CD14-positive monocyte (primary cell): Measurements from ENCODE around the gene PRSS1. TPM values are rescaled to one million over a fixed set of nuclear protein-coding genes. Genes with fewer than 3 reads are reported as not detected.

Source experiments
- DNase-seq, 3 donors: peaks; one replicate each; pipeline ENCODE4 v3.0.0-alpha.2; 2011 to 2022
- H2AFZ ChIP-seq: 2 replicates; pipeline ENCODE4 v1.6.0; 2012; ENCODE audit warnings: mild to moderate bottlenecking, low read depth, low read length, inconsistent platforms; ENCODE audit not compliant: insufficient read depth, poor library complexity, severe bottlenecking
- H3K27ac ChIP-seq, 2 donors: 1 replicate in 1 of 2; 2 replicates in 1 of 2; pipeline ENCODE4 v1.5.1; 2012 to 2013; ENCODE audit warnings: low read length in 2 of 2, control low read depth in 1 of 2, inconsistent platforms in 1 of 2, low read depth in 1 of 2, mild to moderate bottlenecking in 1 of 2
- H3K27me3 ChIP-seq, 2 donors: one replicate each; pipeline versions ENCODE4 v1.6.0 to v1.6.1; 2011 to 2013; ENCODE audit warnings: low read length in 2 of 2; ENCODE audit not compliant: control insufficient read depth in 2 of 2, insufficient read depth in 2 of 2
- H3K36me3 ChIP-seq, 2 donors: replicated peaks in 1 of 2; 1 replicate in 1 of 2; 2 replicates in 1 of 2; pipeline versions ENCODE4 v1.5.1 to v1.6.1; 2012 to 2013; ENCODE audit warnings: low read length in 2 of 2, control low read depth in 1 of 2, inconsistent platforms in 1 of 2, mild to moderate bottlenecking in 1 of 2; ENCODE audit not compliant: insufficient read depth in 2 of 2, control insufficient read depth in 1 of 2
- H3K4me1 ChIP-seq, 2 donors: 1 replicate in 1 of 2; 2 replicates in 1 of 2; pipeline versions ENCODE4 v1.5.1 to v1.6.1; 2012 to 2013; ENCODE audit warnings: low read length in 2 of 2, control low read depth in 1 of 2, inconsistent platforms in 1 of 2, mild to moderate bottlenecking in 1 of 2, moderate library complexity in 1 of 2; ENCODE audit not compliant: insufficient read depth in 2 of 2, control insufficient read depth in 1 of 2
- H3K4me2 ChIP-seq: replicated peaks from 2 replicates; pipeline ENCODE3; 2012; ENCODE audit warnings: low read length, moderate library complexity, mild to moderate bottlenecking; ENCODE audit not compliant: poor library complexity, severe bottlenecking; ENCODE audit errors: extremely low read depth
- H3K4me3 ChIP-seq, 3 experiments: fragments of 200-600 bp in 1 of 3; sonication (generic) in 1 of 3; replicated peaks in 1 of 3; 1 replicate in 2 of 3; 2 replicates in 1 of 3; pipeline ENCODE4 v1.5.1; 2011 to 2013; ENCODE audit warnings: low read length in 3 of 3, mild to moderate bottlenecking in 3 of 3, control low read depth in 2 of 3, low read depth in 2 of 3, inconsistent platforms in 1 of 3, moderate library complexity in 1 of 3
- H3K79me2 ChIP-seq: 2 replicates; pipeline ENCODE4 v1.6.0; 2012; ENCODE audit warnings: mild to moderate bottlenecking, control low read depth, inconsistent platforms, low read length, moderate library complexity; ENCODE audit not compliant: insufficient read depth
- H3K9ac ChIP-seq: 2 replicates; pipeline ENCODE4 v1.6.0; 2017; ENCODE audit warnings: low read length, mild to moderate bottlenecking; ENCODE audit not compliant: insufficient read depth, poor library complexity, severe bottlenecking
- H3K9me3 ChIP-seq, 2 donors: replicated peaks in 1 of 2; 1 replicate in 1 of 2; 2 replicates in 1 of 2; pipeline versions ENCODE4 v1.5.1 to v1.6.1; 2012 to 2013; ENCODE audit warnings: low read length in 2 of 2, control low read depth in 1 of 2; ENCODE audit not compliant: control insufficient read depth in 1 of 2, insufficient read depth in 1 of 2
- H4K20me1 ChIP-seq: 2 replicates; pipeline ENCODE4 v1.6.0; 2012; ENCODE audit warnings: mild to moderate bottlenecking, low read length, control low read depth, moderate library complexity; ENCODE audit not compliant: insufficient read depth
- H3K27ac Mint-ChIP-seq, 7 donors: one replicate each; pipeline ENCODE4 v1.8.0; 2020; ENCODE audit warnings: mild to moderate bottlenecking in 7 of 7, mixed read lengths in 7 of 7, moderate library complexity in 6 of 7, inconsistent platforms in 2 of 7
- H3K27me3 Mint-ChIP-seq, 3 donors: one replicate each; pipeline ENCODE4 v1.8.0; 2021 to 2022; ENCODE audit warnings: low read depth in 3 of 3, mild to moderate bottlenecking in 3 of 3, mixed read lengths in 3 of 3, moderate library complexity in 3 of 3, inconsistent platforms in 1 of 3
- H3K36me3 Mint-ChIP-seq, 2 donors: one replicate each; pipeline ENCODE4 v1.8.0; 2020; ENCODE audit warnings: mixed read lengths in 2 of 2, inconsistent platforms in 1 of 2, mild to moderate bottlenecking in 1 of 2
- H3K4me1 Mint-ChIP-seq: one replicate; pipeline ENCODE4 v1.8.0; 2020; ENCODE audit warnings: mild to moderate bottlenecking, mixed read lengths
- H3K4me3 Mint-ChIP-seq, 2 donors: one replicate each; pipeline ENCODE4 v1.8.0; 2020; ENCODE audit warnings: mild to moderate bottlenecking in 2 of 2, mixed read lengths in 2 of 2, moderate library complexity in 1 of 2
- H3K9me3 Mint-ChIP-seq, 7 donors: one replicate each; pipeline ENCODE4 v1.8.0; 2020 to 2022; ENCODE audit warnings: mixed read lengths in 7 of 7, mild to moderate bottlenecking in 6 of 7, moderate library complexity in 6 of 7, inconsistent platforms in 2 of 7
- CTCF ChIP-seq: fragments of 200-600 bp; IDR thresholded peaks from one replicate; pipeline ENCODE4 v1.8.0; 2022; ENCODE audit warnings: antibody characterized with exemption, mild to moderate bottlenecking
- WGBS: methylation state at CpG from one replicate; pipeline ENCODE4 v1.1.5; 2013; ENCODE audit warnings: missing lambda C conversion rate; ENCODE audit not compliant: insufficient coverage; 5-methylcytosine and 5-hydroxymethylcytosine counted together
- intact Hi-C, 2 donors: fragments of 100-400 bp; cut with micrococcal nuclease; formaldehyde crosslinking; loops; one replicate each; pipeline versions ENCODE4 v1.15.0 to v1.15.1; 2023
- polyA plus RNA-seq, 3 donors: library from polyadenylated mRNA; depleted of rRNA in 1 of 3; unstranded in 2 of 3; stranded (reverse) in 1 of 3; fragments of 300-500 nt in 2 of 3; fragments of >200 nt in 1 of 3; fragmentation: Illumina TruSeq in 2 of 3; gene quantifications; 1 replicate in 2 of 3; 2 replicates in 1 of 3; pipeline ENCODE4 v1.2.3, GENCODE V29; 2012 to 2021

PRSS1 gene
- polyA plus RNA-seq, 3 donors, result not detected

- no peaks in the 10 kb centered on the region for H3K79me2 ChIP-seq
- H3K27ac ChIP-seq, result no peak overlapping the region
- DNase-seq, result no peak
- Mint-ChIP-seq H3K9me3 (no peaks in the 10 kb centered on the region), H3K27ac (no peak overlapping the region), H3K36me3 (no peaks in the 10 kb centered on the region), H3K4me1 (peaks cover 28% of the 10 kb centered on the region), H3K4me3 (no peak overlapping the region), H3K27me3 (peaks cover 0 to 5% (median 2%) of the 10 kb centered on the region in 3 donors)
- intact Hi-C loops, result no loop called here
- H3K4me3 ChIP-seq, result no peak overlapping the region
- no peak overlapping the region for H3K4me2 ChIP-seq
- H4K20me1 ChIP-seq, result no peaks in the 10 kb centered on the region
- no peaks in the 10 kb centered on the region for H3K9me3 ChIP-seq
- peak; percentile 61 for TF ChIP-seq CTCF
- 32% methylated on average over 10 of the region's 18 CpGs for WGBS
- no peak overlapping the region for H3K9ac ChIP-seq
- no peaks in the 10 kb centered on the region for H3K36me3 ChIP-seq
- no peaks in the 10 kb centered on the region for H3K27me3 ChIP-seq
- H3K4me1 ChIP-seq, result peaks cover 2 to 6% of the 10 kb centered on the region in 2 donors
- peak overlapping the region; percentile 38 for H2AFZ ChIP-seq
These were observed 37.3 kb upstream of the PRSS1 start for GRCh38 chr7:142711746-142712616.

GRCh38 chr7:142712617-142712957 is 36.7 kb upstream of the PRSS1 start:
- WGBS, result 72% methylated on average over 4 of the region's 4 CpGs
- H3K79me2 ChIP-seq, result no peaks in the 10 kb centered on the region
- H3K4me3 Mint-ChIP-seq, result no peak overlapping the region
- peaks cover 3 to 6% of the 10 kb centered on the region in 2 donors for H3K4me1 ChIP-seq
- intact Hi-C loops, result no loop called here
- no peak for DNase-seq
- no peak overlapping the region for H3K27ac Mint-ChIP-seq
- H2AFZ ChIP-seq, result no peak overlapping the region
- no peak overlapping the region for H3K27ac ChIP-seq
- no peak overlapping the region for H3K9ac ChIP-seq
- H3K36me3 Mint-ChIP-seq, result no peaks in the 10 kb centered on the region
- H3K27me3 Mint-ChIP-seq, result peaks cover 0 to 5% (median 2%) of the 10 kb centered on the region in 3 donors
- no peaks in the 10 kb centered on the region for H3K36me3 ChIP-seq
- H3K9me3 Mint-ChIP-seq, result no peaks in the 10 kb centered on the region
- H3K9me3 ChIP-seq, result no peaks in the 10 kb centered on the region
- no peaks in the 10 kb centered on the region for H4K20me1 ChIP-seq
- no peaks in the 10 kb centered on the region for H3K27me3 ChIP-seq
- no peak overlapping the region for H3K4me2 ChIP-seq
- no peak for TF ChIP-seq CTCF
- no peak overlapping the region for H3K4me3 ChIP-seq
- peaks cover 31% of the 10 kb centered on the region for H3K4me1 Mint-ChIP-seq
